HG03442 (cell line): ENCODE data around the gene ERBB4.
"Not testable (repeated sequence)": the region's sequence is repeated elsewhere in the genome, so short reads cannot be mapped to it uniquely, and the experiment has no call there.

ENCODE experiments used
- ATAC-seq: cut with Tn5 transposase; IDR thresholded peaks from one replicate; pipeline ENCODE4 v1.9.1; 2021; ENCODE audit warnings: mild to moderate bottlenecking, moderate library complexity; ENCODE audit not compliant: unreplicated experiment

ERBB4 gene

DNA sequence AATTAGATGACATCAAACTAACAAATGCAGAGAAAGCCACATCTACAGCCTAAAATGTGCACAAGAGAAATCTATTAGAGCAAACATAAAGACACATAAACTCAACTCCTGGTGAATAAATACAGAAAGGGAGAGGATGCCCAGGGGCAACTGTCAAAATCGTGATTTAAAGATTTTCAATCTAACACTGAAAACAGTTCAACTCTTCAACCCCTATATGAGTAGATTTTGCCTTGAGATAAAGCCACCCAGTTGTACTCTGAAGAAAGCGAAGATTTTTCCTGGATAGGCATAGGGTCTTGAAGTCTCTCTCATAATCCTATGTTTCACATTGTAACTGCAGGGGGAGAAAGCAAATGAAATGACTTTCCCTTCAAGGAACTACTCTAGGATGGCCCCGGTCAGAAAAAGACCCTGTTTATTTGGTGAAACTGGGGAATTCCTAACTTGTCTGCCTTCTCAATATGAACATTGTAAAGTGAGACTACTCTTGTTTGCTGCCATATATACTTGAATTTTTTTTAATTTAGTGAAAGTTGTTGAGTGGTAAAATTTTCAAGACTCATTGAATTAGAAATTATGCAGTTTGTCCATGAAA lies 226.7 kb downstream of the ERBB4 start:
- ATAC-seq = no peak

DNA sequence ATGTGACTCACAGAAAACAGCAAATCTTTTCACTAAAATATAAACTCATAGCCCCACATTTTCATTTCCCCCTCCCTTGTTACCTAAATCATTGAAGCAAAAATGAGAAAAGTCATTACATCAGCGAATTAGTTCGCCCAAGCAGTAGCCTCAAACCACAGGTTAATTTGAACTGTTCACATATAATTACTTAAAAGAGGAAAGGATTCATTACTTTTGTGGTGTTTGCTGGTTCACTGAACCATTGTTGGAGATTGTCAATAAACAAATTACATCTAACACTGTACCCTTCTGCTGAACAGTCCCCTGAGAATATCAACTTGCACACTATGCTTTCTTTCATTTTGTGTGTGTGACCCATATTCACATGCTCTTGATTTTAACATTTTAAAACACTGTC lies 238.7 kb downstream of the ERBB4 start:
- ATAC-seq = no peak

DNA sequence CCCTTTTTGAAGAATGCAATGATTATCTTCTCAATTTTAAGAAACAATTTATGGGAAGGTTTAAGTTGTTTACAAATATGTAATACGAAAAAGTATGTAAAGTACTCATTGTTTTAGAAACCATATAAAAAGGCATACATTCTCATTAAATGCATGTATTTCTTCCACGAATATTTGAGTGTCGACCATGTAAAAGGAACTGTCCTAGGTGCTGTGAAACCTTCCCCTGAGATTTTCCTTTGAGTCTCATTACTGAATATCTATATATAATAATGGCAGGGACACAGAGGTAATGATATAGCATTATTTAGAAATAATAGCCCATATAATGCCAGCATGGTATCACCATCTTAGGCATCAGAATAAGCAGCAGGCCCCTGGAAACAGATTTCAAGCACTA lies 239.3 kb downstream of the ERBB4 start:
- no peak for ATAC-seq

DNA sequence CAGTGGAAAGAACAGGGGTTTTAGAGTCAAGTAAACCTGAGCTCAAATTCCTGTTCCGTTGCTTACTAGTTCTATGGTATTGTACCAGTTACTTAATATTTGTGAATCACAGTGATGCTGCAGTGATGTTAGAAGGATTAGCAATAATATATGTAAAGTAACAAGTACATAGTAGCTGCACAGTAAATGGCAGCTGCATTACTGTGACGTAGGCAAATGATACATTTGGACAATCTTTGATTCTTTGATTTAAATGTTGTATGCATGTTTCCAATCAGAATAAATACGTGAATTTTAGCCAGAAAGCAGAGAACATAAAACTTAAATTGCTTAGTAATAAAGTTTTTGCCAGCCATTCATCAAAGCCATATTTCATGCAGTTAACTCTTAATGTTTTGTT lies 243.0 kb downstream of the ERBB4 start:
- ATAC-seq = no peak

DNA sequence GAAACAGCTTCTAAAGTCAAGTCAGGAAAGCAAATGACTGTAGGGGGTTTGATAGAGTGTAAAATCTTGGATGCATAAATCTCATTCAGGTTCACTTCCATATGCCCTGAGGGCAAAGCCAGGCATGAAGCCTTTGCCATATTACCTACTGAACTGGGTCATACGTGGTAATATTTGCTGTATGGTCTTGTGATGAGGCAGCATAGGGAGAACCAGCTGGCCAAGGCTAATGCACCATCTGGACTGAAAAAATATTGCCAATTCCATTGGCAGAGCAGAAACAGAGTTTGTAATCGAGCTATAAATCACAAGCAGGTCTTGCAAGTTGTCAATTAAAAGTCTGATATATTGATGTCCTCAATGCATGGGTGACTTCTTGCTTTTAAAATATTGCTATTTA lies 243.8 kb downstream of the ERBB4 start:
- ATAC-seq = no peak

DNA sequence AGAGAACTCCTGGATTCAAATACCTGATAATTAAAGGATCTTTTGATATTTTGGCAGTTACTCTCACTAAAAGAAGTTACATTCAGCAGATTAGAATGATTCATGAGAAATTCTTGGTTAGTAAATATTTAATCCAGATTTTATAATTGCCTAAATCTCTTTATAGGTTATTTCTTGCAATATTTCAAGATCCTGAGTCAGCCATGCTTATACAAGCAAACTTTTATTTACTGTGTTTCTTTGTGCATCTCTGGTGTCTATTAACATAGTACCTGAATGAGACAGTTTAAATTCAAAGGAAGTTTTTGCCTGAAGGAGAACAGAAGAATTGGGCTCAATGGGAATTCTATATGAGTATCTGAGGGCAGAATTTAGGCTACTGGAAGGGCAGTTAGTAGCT lies 249.3 kb downstream of the ERBB4 start:
- ATAC-seq = no peak

DNA sequence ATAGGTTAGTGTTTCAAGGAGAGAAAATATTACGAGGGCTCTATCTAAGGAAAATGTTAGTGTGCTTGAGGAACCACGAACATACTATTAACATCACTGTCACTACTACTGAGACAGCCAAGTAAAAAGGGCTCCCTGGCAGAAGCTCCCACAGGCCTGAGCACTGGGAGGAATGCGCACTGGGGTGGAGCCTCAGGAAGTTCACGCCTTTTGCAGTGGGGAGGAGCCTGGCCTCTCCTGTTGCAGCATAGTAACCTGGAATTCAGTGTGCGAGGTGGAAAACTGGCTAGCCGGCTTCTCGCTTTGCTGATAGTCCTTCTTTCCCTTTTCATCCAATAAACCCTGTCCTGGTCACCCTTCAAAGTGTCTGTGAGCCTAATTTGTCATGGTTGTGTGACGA lies 250.3 kb downstream of the ERBB4 start:
- ATAC-seq = no peak

DNA sequence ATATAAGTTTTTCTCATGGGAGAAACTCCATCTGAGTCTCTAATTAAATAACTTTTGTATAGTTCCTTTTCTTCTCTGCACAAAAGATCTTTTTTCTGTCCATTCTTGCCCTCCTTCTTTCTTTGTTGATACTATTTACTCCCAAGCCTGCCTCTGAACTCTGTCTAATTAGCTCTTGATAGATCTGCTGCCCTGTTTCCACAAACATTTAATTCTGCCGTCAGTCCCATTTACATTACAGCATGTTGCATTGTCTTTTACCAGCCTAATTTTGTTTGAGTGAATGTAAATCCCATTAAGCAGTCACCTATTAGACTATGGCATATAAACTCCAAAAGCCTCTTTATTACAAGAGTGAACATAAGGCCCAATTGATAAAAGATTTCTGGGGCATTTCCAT lies 254.4 kb downstream of the ERBB4 start:
- ATAC-seq = no peak

DNA sequence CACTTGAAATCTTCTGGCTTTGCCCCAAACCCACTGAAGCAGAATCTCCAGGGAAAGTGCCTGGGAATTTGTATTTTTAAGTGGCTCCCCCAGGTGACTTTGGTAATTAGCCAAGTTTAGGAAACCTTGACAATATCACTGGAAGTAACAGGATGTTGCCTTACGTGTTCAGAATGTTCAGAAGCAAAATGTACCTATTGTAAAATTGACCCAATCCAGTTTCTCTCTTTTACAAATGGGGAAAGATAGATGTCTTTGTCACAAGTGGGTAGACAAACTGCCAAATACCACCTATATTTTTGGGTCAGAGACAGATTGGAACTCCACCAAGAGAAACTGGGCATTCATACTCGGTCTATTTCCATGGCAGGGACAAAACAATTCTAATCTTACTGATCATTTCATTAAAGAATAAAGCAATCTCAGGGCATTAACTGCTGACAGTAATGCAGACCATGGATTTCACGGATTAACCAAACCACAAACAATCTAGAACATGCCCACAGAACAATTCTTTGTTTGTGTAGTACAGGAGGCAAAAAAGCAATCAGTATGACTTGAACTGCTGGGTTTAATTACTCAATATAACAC lies 255.8 kb downstream of the ERBB4 start:
- no peak for ATAC-seq

DNA sequence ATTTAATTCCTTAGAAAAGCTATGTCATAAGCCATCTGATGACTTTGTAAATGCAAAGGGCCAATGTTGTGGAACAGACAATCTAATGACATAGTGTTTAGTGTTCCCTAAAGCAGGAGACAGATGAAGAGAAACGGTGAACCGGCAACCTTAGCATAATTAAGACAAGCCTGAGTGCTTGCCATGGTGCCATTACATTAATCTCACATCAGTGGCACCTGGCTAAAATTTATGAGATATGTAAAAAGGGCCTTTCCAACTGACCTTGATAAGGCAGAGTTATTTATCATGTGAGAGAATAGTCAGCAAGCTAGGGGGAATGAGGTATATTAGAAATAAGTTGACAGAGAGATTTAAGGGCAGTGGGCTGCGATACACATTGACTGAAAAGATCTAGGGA lies 261.8 kb downstream of the ERBB4 start:
- ATAC-seq = no peak

DNA sequence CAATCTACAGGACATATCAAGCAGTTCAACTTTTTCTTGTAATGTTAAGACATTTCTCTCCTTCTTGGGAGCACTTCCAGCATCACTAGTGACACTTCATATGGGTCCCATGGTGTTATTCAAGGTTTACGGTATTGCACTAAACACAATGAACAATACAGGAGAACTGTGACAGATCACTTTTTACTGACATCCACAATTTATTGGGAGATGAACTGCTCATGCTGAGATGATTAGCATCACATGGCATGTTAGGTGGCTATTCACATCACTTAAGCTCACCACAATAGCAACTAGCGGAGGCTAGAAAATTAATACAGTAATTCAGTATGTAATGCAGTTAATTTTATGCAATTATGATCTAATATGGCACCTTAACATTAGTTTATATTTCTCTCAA lies 264.4 kb downstream of the ERBB4 start:
- no peak for ATAC-seq

DNA sequence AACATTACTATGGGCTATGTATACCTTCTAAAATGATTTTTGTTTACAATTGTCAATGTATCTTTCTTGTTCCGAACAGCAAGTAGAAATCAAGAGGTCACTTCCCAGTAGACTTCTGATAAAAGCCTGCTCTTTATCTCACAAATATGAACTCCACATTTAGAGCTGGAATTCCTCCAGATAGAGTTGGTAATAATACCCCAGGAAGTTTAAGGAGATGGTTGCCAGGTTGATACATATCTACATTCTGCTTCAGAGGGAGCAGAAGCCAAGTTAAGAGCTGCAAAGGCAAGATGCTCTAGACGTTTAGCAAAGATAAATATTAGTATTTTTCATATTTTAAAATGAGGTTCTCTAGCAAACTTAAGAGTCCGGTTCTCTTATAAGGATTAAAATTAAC lies 267.0 kb downstream of the ERBB4 start:
- no peak for ATAC-seq

DNA sequence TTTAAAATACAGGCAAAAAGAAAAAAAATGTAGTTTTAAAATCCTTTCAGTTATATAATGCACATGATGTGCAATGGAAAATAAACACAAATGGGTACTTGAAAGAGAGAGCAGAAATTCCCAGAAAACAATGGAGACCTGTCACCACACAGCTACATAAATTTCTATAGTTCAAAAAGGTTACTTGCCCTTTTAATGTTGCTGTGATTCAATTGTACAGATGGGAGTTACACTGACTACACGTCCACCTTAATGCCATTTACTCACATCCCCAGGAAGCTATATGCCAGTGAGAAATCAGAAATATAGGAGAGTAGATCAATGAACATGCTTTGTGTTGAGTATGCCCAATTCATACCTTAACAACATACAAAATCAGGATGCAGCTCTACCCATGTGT lies 269.6 kb downstream of the ERBB4 start:
- ATAC-seq = no peak

DNA sequence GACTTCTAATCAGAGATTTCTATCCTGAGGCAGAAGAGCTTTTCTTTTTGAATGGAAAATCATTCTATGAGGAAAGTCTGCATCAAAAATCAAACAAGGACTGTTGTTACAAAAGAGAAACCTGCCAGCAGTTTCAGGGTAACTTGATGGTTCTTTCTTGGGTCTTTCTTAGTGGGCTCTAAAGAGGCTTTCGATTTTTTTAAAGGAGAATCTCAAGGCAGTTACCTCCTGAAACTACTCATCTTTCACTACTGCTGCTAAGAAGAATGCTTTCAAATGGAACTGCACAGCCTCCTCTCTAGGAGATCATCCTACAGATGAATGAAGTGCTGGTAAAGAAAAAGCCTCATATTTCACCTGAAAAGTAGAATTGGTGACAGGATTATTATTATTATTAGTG lies 272.3 kb downstream of the ERBB4 start:
- ATAC-seq = no peak

DNA sequence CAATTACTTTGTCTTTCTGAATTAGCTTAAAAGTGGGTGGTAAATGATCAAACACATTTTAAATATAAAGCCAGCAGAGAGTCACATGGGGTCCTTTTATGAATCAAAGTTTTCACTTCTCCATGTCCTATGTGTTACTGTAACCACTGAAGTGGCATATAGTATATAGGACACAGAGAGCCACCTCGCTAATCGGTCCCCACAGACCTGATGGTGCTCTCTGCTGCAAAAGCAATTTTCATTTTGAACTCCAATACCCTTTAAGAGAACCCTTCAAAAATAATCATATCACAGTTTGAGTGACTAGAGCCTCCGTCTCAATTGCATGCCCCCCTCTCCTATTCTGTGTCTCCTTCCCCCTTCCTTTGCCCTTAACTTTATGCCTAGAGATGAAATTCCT lies 272.8 kb downstream of the ERBB4 start:
- no peak for ATAC-seq

DNA sequence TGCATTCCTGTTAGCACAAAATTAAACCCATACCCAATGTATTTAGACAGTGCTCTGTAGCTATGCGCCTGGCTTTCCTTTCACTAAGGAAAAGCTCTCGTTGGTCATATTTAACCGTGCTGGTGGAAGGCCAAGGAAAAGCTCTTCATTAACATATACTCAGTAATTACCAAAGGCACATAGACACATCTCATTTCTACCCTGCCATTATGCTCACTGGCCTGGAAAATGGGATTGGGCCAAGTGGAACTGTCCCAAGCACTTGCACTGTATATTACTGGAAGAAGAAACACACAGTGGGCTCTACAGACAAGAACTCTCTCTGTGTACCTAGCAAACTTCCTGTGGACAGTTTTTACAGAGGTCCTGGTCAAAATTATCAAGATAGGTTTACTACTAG lies 274.4 kb downstream of the ERBB4 start:
- no peak for ATAC-seq

DNA sequence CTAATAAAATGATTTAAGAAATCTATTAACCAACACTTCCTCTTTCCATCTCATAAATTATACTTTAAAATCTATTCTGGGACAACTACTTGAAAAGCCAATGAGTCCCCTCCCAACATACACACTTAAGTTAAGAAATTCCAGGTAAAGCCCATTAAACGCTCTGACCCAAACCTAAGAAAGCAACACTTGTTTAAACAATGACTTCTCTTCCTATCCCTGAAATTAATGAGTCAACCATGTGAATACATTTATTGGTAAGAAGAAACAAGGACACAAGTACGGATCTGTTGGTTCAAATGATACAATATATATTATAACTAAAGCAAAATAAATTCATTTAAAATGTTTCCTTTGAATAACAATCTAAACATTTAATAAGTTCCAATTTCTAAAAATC lies 279.4 kb downstream of the ERBB4 start:
- no peak for ATAC-seq

DNA sequence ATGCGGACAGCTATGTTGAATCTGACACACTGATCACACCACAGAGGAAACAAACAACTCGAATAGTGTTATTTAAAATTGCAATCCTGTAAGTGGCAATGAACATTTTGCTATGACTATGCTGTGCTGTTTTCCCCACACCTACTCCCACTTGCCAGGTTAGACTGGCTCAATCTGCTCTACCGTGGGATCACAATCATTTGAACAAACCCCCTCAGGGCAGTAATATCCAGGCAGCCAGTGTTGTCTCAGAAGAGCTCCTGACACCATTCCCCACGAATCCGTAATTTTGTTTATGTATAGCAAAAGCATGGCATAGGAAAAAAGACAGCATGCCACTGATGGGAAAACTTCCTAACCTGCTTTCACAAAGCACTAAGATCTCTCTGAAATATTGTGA lies 284.3 kb downstream of the ERBB4 start:
- ATAC-seq = no peak

DNA sequence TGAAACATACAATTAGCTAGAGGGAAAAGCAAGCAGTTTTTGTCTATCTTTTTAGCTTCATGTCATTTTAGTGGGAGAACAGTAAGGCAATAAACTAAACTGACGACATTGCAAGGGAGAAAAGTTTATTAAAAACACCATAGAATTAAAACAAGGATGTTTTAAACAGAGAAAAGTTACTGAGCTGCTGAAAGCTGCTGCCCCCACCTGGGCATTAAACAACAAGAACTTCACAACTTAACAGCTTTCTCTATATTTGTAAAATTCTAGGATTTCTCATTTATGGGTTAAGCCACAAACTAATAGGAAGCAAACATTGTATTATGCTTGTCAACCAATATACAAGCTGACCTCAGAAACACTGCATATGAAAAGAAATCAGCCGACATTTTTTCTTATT lies 289.2 kb downstream of the ERBB4 start:
- no peak for ATAC-seq

DNA sequence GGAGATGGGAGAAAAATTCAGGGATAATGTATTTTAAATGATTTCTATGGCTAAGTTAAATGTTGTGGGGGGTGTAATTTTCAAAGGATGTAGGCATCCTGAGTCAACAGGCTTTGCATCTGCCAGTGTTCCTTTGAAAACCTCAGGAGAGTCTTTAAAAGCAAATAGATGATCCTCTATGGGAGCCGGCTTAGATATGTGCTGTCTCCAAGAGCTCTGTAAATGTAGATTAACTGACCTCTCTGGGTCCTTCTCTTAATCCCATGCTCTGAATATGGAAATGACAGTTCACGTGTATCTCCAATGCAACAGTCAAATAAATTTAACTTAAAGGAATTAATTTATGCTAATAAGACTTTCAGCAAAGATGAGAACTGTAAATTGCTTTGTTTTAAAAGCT lies 292.7 kb downstream of the ERBB4 start:
- ATAC-seq = no peak

DNA sequence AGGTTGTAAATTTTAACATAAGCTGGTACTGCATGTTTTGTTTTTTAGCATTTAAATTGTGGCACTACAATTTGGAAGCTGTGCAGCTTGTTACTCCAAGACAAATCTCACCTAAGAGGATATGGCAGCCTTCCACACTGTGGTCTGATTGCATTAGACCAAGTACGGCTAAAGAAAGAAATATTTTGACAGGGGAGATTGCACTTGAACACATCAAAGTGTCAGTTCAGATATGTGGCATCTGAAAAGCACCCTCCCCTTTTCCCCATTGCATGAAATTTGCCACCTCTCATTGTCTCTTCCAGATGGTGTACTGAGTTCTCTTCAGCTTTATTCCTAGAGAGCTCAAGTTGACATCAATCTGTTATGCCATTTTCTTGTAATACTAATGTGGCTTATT lies 295.9 kb downstream of the ERBB4 start:
- no peak for ATAC-seq

DNA sequence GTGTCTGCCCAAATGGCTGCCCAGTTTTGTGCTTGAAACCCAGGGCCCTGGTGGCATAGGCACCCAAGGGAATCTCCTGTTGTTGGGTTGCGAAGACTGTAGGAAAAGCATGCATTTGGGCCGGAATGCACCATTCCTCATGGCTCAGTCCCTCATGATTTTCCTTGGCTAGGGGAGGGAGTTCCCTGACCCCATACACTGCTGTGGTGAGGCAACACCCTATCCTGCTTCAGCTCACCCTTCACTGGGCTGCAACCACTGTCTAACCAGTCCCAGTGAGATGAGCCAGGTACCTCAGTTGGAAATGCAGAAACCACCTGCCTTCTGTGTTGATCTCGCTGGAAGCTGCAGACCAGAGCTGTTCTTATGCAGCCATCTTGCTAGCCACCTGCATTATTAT lies 300.4 kb downstream of the ERBB4 start:
- not testable (repeated sequence) for ATAC-seq

DNA sequence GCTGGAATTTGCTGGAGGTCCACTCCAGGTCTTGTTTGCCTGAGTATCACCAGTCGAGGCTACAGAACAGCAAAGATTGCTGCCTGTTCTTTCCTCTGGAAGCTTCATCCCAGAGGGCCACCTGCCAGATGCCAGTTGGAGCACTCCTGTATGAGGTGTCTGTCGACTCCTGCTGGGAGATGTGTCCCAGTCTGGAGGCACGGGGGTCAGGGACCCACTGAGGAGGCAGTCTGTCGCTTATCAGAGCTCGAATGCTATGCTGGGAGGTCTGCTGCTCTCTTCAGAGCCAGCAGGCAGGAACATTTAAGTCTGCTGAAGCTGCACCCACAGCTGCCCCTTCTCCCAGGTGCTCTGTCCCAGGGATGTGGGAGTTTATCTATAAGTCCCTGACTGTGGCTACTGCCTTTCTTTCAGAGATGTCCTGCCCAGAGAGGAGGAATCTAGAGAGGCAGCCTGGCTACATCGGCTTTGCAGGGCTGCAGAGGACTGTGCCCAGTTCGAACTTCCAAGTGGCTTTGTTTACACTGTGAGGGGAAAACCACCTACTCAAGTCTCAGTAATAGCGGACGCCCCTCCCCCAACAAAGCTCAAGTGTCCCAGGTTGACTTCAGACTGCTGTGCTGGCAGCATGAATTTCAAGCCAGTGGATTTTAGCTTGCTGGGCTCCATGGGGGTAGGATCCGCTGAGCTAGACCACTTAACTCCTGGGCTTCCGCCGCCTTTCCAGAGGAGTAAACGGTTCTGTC lies 301.1 kb downstream of the ERBB4 start:
- no peak for ATAC-seq
